HCT116 (cell line): ENCODE measurements around the gene SYTL4.
"Not testable (repeated sequence)": the region's sequence is repeated elsewhere in the genome, so short reads cannot be mapped to it uniquely, and the experiment has no call there.

Experiments used
- EZH2 ChIP-seq: fragments of 200-600 bp; sonication (generic); IDR thresholded peaks from 2 replicates; pipeline ENCODE4 v1.6.1; 2017; ENCODE audit warnings: antibody characterized with exemption, mixed run types
- EZH2phosphoT487 ChIP-seq: fragments of 200-600 bp; IDR thresholded peaks from 2 replicates; pipeline ENCODE4 v1.6.1; 2018; ENCODE audit warnings: antibody characterized with exemption, borderline replicate concordance
- FOSL1 ChIP-seq: IDR thresholded peaks from 2 replicates; pipeline ENCODE4 v1.6.1; 2012; ENCODE audit warnings: low read depth
- SRF ChIP-seq: IDR thresholded peaks from 2 replicates; pipeline ENCODE4 v1.6.1; 2012; ENCODE audit warnings: low read depth
- YY1 ChIP-seq: IDR thresholded peaks from 2 replicates; pipeline ENCODE4 v1.6.1; 2011; ENCODE audit warnings: low read length, low read depth, moderate library complexity, mild to moderate bottlenecking; ENCODE audit not compliant: insufficient replicate concordance; ENCODE audit errors: extremely low read depth
- ZFX ChIP-seq: fragments of 450-650 bp; IDR thresholded peaks from 2 replicates; pipeline ENCODE4 v1.6.1; 2017
- ZNF274 ChIP-seq: fragments of 200-500 bp; sonication (Bioruptor generic); IDR thresholded peaks from 2 replicates; pipeline ENCODE4 v1.6.1; 2014; ENCODE audit warnings: mild to moderate bottlenecking, low read depth, low read length, inconsistent platforms
- TF ChIP-seq, protein P1 (sequence below), 3 experiments: fragments of 200-600 bp in 1 of 3; sonication (generic) in 1 of 3; IDR thresholded peaks in 2 of 3; conservative IDR thresholded peaks in 1 of 3; 2 replicates each; pipeline ENCODE4 v1.5.1; 2012 to 2017; ENCODE audit warnings: low read depth in 2 of 3, low read length in 2 of 3, antibody characterized with exemption in 1 of 3, borderline replicate concordance in 1 of 3, control low read depth in 1 of 3, mild to moderate bottlenecking in 1 of 3, mixed read lengths in 1 of 3, mixed run types in 1 of 3, moderate library complexity in 1 of 3; ENCODE audit not compliant: insufficient read depth in 1 of 3
- TF ChIP-seq, protein P2 (sequence below): IDR thresholded peaks from 2 replicates; pipeline ENCODE4 v1.6.1; 2012
- TF ChIP-seq, protein P3 (sequence below): IDR thresholded peaks from 2 replicates; pipeline ENCODE4 v1.6.1; 2012; ENCODE audit warnings: low read depth

DNA sequence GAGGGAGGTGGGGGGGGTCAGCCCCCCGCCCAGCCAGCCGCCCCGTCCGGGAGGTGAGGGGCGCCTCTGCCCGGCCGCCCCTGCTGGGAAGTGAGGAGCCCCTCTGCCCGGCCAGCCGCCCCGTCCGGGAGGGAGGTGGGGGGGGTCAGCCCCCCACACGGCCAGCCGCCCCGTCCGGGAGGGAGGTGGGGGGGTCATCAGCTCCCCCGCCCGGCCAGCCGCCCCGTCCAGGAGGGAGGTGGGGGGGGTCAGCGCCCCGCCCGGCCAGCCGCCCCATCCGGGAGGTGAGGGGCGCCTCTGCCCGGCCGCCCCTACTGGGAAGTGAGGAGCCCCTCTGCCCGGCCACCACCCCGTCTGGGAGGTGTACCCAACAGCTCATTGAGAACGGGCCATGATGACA is 7.9 kb downstream of the SYTL4 start:
- not testable (repeated sequence) for TF ChIP-seq SRF, ZNF274, YY1, EZH2, EZH2phosphoT487, FOSL1, ZFX
- TF ChIP-seq, protein P1, sequence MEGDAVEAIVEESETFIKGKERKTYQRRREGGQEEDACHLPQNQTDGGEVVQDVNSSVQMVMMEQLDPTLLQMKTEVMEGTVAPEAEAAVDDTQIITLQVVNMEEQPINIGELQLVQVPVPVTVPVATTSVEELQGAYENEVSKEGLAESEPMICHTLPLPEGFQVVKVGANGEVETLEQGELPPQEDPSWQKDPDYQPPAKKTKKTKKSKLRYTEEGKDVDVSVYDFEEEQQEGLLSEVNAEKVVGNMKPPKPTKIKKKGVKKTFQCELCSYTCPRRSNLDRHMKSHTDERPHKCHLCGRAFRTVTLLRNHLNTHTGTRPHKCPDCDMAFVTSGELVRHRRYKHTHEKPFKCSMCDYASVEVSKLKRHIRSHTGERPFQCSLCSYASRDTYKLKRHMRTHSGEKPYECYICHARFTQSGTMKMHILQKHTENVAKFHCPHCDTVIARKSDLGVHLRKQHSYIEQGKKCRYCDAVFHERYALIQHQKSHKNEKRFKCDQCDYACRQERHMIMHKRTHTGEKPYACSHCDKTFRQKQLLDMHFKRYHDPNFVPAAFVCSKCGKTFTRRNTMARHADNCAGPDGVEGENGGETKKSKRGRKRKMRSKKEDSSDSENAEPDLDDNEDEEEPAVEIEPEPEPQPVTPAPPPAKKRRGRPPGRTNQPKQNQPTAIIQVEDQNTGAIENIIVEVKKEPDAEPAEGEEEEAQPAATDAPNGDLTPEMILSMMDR (IDR thresholded peaks at IDR 0.05 in 2 of 3, conservative IDR thresholded peaks at IDR 0.05 in 1 of 3; ENCODE audit: borderline replicate concordance in 1 of 3, insufficient read depth in 1 of 3, low read depth in 2 of 3, low read length in 2 of 3) = not testable (repeated sequence)
- TF ChIP-seq, protein P2, sequence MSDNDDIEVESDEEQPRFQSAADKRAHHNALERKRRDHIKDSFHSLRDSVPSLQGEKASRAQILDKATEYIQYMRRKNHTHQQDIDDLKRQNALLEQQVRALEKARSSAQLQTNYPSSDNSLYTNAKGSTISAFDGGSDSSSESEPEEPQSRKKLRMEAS = not testable (repeated sequence)
- TF ChIP-seq, protein P3, sequence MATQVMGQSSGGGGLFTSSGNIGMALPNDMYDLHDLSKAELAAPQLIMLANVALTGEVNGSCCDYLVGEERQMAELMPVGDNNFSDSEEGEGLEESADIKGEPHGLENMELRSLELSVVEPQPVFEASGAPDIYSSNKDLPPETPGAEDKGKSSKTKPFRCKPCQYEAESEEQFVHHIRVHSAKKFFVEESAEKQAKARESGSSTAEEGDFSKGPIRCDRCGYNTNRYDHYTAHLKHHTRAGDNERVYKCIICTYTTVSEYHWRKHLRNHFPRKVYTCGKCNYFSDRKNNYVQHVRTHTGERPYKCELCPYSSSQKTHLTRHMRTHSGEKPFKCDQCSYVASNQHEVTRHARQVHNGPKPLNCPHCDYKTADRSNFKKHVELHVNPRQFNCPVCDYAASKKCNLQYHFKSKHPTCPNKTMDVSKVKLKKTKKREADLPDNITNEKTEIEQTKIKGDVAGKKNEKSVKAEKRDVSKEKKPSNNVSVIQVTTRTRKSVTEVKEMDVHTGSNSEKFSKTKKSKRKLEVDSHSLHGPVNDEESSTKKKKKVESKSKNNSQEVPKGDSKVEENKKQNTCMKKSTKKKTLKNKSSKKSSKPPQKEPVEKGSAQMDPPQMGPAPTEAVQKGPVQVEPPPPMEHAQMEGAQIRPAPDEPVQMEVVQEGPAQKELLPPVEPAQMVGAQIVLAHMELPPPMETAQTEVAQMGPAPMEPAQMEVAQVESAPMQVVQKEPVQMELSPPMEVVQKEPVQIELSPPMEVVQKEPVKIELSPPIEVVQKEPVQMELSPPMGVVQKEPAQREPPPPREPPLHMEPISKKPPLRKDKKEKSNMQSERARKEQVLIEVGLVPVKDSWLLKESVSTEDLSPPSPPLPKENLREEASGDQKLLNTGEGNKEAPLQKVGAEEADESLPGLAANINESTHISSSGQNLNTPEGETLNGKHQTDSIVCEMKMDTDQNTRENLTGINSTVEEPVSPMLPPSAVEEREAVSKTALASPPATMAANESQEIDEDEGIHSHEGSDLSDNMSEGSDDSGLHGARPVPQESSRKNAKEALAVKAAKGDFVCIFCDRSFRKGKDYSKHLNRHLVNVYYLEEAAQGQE = not testable (repeated sequence)
